GM19239 (cell line): Measurements from ENCODE around the gene ALOX5AP.

ENCODE experiments used
- DNase-seq: peaks from one replicate; pipeline ENCODE4 v3.0.0; 2011; ENCODE audit warnings: low spot score; ENCODE audit not compliant: insufficient read length
- FAIRE-seq: peaks from 2 replicates; lab custom pipeline; 2011; peaks lifted over from hg19 to GRCh38; lab: Jason Lieb, UNC

ALOX5AP gene

DNA sequence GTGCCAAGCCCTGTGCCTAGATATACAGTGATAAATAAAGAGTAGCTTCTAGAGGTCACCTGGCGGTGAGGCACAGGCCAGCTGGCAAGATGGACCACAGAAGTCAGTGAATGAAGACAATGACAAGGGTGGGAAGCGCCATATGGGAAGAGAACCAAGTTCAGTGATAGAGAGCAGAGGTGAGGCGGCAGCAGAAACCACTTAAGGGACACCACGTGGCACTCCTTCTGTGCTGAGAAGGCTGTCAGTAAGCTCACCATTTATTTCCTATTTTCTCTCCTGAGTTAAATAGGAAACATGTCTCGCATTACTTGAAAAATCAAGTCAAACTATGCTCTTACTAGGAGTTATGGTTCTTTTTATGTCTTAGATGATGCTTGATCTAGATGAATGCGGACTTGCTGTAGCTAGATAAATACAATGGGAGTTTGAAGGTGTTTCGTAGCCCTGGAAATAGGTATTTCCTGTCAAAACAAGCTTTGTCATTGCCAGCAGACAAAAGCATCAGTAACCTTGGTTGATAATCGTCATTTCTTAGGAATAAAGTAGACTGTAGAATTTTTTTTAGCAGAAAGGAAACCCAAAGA lies 17.8 kb downstream of the ALOX5AP start:
- no peak for FAIRE-seq
- DNase-seq: no peak

DNA sequence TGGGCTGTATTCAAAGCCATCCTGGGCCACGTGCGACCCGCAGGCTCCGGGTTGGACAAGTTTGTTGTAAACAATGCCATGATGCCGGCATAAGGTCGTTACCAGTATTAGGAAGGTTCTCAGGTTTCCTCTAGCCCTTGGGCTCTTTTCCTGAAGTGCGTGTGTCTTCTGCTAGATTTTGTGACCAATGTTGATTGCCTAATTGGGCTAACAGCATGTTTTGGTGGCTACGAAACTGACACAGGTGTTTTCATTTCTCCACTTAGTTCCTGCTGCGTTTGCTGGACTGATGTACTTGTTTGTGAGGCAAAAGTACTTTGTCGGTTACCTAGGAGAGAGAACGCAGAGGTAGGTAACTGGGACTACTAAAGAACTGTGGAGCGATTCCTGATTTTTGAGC lies 20.3 kb downstream of the ALOX5AP start:
- FAIRE-seq (no peak), DNase-seq (no peak)

DNA sequence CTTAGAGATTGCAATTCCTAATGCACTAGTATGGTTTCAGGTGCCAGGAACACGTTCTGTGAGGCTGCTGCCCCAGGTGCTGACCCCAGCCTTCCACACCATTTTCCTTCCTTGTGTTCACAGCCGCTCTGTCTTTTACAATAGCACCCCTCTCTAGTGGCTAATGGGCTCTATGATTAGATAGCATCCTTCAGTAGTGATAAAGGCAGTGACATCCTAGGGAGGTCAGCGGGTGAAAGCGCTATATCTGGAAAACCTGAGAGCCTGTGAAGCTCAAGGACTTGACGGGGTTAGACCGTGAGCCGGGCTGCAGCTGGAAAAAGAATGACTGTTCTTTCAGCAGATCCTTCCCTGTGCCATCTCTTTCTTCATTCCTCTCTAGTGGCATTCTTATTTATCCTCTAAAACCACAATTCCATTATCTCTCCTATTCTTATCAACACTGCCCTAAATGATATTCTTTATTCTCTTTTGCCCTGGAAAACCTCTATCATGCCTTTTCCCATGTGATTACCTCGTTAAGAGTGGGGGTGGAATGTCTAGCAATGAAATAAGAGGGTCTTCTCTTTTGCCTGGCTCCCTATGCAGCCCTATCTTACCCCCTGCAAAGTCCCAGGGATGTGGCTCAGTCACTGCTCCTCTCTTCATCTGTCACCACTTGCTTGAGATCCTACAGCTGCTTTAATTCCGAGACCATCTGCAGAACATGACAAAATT lies 21.8 kb downstream of the ALOX5AP start:
- DNase-seq (no peak), FAIRE-seq (no peak)

DNA sequence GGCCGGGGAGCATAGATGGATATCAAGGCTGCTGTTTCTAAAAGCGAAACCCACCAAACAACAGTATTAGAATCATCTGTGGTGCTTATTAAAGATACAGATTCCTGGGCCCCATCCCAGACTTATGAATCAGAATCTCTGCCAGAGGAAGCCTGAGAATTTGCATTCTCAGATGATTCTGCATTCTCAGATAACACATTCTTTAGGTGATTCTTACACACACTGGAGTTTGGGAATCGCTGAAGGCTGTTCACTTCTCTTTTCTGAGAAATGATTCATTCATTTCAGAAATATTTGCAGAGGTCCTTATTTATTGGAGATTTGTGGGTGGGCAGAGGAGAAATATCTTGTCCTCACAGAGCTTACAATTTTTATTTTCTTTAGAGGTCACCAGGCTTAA lies 24.4 kb downstream of the ALOX5AP start:
- no peak for DNase-seq
- no peak for FAIRE-seq

GRCh38 chr13:30762643-30763042 lies 27.3 kb downstream of the ALOX5AP start:
- FAIRE-seq (no peak), DNase-seq (no peak)

DNA sequence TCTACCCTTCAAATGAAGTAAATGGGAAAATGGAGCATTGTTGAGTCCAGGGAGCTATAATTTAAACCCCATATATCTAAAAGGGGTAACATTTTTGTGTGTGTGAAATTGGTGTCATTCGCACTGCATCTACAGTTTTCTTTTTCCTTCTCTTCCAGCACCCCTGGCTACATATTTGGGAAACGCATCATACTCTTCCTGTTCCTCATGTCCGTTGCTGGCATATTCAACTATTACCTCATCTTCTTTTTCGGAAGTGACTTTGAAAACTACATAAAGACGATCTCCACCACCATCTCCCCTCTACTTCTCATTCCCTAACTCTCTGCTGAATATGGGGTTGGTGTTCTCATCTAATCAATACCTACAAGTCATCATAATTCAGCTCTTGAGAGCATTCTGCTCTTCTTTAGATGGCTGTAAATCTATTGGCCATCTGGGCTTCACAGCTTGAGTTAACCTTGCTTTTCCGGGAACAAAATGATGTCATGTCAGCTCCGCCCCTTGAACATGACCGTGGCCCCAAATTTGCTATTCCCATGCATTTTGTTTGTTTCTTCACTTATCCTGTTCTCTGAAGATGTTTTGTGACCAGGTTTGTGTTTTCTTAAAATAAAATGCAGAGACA lies 28.6 kb downstream of the ALOX5AP start:
- DNase-seq (no peak), FAIRE-seq (no peak)

DNA sequence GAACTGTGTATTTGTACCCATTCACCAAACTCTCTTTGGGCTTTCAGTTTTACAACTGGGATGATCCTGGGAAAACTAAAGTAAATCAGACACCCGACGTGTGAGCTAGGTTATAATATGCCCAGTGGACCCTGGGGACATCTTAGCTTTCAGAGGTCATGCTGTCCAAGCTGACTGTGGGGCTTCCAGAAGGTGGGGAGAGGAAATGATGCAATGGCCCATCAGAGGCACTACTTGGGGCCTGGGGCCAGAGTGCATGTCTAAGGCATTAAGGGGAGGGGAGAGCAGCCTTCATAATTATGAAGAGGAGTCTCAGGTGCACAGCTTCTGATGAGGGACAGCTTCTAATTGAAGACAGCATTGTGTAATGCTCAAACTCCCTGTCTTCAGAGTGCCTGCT lies 30.9 kb downstream of the ALOX5AP start:
- DNase-seq: no peak
- FAIRE-seq: no peak

DNA sequence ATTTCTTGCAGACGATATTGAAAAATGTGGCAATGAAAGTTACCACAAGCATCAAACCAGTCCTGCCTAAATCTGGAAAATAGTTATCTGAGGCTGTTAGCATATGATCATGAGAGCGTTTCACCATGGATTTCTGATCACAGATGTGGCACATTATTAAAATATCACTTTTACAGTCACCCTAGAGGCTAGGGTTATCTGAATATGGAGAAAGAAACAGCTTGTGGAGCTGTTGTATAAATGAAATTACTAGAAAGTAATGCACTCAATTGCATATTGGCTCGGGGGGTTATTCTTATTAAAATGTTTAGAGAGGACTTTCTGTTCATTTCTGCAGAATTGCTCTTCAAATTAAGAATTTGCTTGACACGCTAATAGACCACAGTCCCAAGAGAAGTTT lies 35.6 kb downstream of the ALOX5AP start:
- no peak for DNase-seq
- no peak for FAIRE-seq

- FAIRE-seq: no peak
- DNase-seq: no peak
These were observed 38.2 kb downstream of the ALOX5AP start for GRCh38 chr13:30773561-30773960.

GRCh38 chr13:30774214-30774730 lies 38.9 kb downstream of the ALOX5AP start:
- no peak for DNase-seq
- FAIRE-seq: no peak

- no peak for FAIRE-seq
- DNase-seq: no peak
These were observed 41.3 kb downstream of the ALOX5AP start for GRCh38 chr13:30776661-30777060.

GRCh38 chr13:30779016-30779415 lies 43.7 kb downstream of the ALOX5AP start:
- no peak for FAIRE-seq
- no peak for DNase-seq

GRCh38 chr13:30779608-30780007 lies 44.3 kb downstream of the ALOX5AP start:
- no peak for FAIRE-seq

DNA sequence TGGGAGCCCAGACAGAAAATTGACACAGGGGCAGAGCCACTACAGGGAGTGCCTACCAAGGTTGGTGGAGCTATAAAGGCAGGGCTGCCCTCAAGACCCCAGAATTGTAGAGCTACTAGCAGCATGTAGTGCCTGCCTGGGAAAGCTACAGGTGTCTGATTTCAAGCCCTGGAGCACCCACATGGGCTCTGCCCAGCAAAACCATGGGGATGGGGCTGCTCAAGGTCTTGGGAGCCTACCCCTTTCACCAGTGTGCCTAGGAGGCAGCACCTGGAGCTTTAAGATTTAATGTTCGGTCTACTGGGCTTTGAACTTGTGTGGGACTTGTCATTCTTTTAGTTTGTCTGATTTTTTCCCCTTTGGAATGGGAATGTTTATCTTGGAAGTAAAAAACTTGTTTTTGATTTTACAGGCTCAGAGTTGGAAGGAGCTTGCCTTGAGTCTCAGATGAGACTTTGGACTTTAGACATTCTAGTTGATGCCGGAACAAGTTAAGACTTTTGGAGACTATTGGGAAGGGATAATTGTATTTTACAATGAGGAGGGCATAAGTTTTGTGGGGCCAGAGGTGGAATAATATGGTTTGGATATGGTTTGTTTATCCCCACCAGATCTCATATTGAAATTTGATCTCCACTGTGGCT lies 45.1 kb downstream of the ALOX5AP start:
- DNase-seq (no peak), FAIRE-seq (no peak)

More at GRCh38 chr13:30779608-30780007, 44.3 kb downstream of the ALOX5AP start:
- DNase-seq: no peak

DNA sequence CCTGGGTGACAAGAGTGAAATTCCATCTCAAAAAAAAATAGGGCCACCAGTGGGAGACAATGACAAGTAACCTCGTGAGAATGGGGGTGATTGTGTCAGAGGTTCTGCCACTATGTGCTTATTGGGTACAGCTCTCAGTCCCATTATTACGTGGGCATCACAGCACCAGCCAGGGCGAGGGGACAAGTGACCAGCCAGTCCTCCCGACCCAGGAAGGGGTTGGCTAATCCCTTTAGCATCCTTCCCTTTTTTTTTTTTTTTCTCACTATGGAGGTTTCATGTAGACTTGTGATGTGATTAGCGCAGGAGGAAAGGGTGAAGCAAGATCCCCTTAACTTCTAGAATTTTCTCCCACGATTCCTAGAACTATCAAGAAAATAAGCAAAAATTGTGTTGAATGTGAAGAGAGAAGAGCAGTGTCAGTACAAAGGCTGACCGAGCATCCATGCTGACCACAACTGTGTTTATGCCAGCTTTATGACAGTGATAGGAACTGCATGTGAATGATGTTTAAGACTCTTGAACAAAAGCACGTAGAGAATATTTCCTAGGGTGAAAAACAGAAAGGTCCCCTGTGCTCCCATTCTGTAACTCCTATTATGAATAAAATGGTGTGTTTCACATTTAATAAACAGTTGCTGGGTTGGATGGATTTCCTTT lies 50.0 kb downstream of the ALOX5AP start:
- no peak for FAIRE-seq
- DNase-seq: no peak

DNA sequence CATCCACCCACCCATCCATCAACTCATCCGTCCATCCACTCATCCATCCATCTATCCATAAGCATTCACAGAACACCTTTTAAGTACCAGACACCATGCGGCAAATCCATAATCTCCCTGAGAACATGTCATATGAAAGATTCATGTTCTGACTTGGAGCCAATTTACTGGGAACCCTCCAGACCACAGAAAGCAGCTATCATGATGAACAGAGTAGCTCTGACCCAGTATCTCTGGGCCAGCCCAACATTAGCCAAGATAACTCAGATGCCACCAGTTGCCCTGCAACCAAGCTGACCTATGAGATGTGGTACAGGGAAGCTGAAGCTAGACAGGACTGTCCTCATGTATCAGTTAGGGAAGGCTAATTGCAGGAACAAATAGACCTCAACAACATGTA lies 51.3 kb downstream of the ALOX5AP start:
- no peak for DNase-seq
- no peak for FAIRE-seq

- no peak for FAIRE-seq
- no peak for DNase-seq
These were observed 52.6 kb downstream of the ALOX5AP start for GRCh38 chr13:30787738-30788525.

GRCh38 chr13:30789166-30789862 lies 54.0 kb downstream of the ALOX5AP start:
- DNase-seq: no peak
- no peak for FAIRE-seq

- FAIRE-seq: no peak
- no peak for DNase-seq
These were observed 55.2 kb downstream of the ALOX5AP start for GRCh38 chr13:30790592-30790991.
